Left ventricle myocardium inferior (tissue), 1 donor: ENCODE measurements around the gene MSH2. TPM values are rescaled to one million over a fixed set of nuclear protein-coding genes. Genes with fewer than 3 reads are reported as not detected.

Experiments used
- DNase-seq: peaks from one replicate; pipeline ENCODE4 v3.0.0-alpha.2; 2020
- H3K27ac ChIP-seq: fragments of 200-600 bp; replicated peaks from 2 replicates; pipeline ENCODE4 v1.8.0; 2021
- H3K27me3 ChIP-seq: fragments of 200-600 bp; 2 replicates; pipeline ENCODE4 v1.8.0; 2021; ENCODE audit warnings: low read depth
- H3K36me3 ChIP-seq: fragments of 200-600 bp; 2 replicates; pipeline ENCODE4 v1.8.0; 2021
- H3K4me1 ChIP-seq: fragments of 200-600 bp; 2 replicates; pipeline ENCODE4 v1.8.0; 2021
- H3K4me3 ChIP-seq: fragments of 200-600 bp; 2 replicates; pipeline ENCODE4 v1.8.0; 2021; ENCODE audit warnings: mild to moderate bottlenecking, moderate library complexity
- H3K9me3 ChIP-seq: fragments of 200-600 bp; replicated peaks from 2 replicates; pipeline ENCODE4 v1.8.0; 2021
- CTCF ChIP-seq: fragments of 200-600 bp; IDR thresholded peaks from 2 replicates; pipeline ENCODE4 v1.8.0; 2021; ENCODE audit warnings: antibody characterized with exemption, mild to moderate bottlenecking, borderline replicate concordance
- intact Hi-C: fragments of 100-400 bp; cut with micrococcal nuclease; formaldehyde crosslinking; loops from one replicate; pipeline ENCODE4 v1.11.0; 2022
- total RNA-seq: library from RNA; stranded (reverse); fragmentation: NEBNext Ultra II Directional; extraction: Animal tissue kit (Norgen Biotek cat#: 25700); gene quantifications from one replicate; pipeline ENCODE4 v1.2.1, GENCODE V29; 2021
- donor health status: DM: no; HTN: yes; CAD: no; lungs with severe emphysema.

MSH2 gene
- total RNA-seq, 1 donor from 2014 or later = 14.8 TPM

- DNase-seq = no peak
- no peak for TF ChIP-seq CTCF
- Histone ChIP-seq H3K36me3 (no peaks in the 10 kb centered on the region), H3K9me3 (no peaks in the 10 kb centered on the region), H3K27ac (no peak overlapping the region), H3K4me1 (no peaks in the 10 kb centered on the region), H3K4me3 (no peak overlapping the region), H3K27me3 (no peaks in the 10 kb centered on the region)
- intact Hi-C loops = no loop called here
These were observed 23.6 kb upstream of the MSH2 start for GRCh38 chr2:47379384-47379783.

GRCh38 chr2:47381408-47381807 is 21.5 kb upstream of the MSH2 start:
- H3K27ac ChIP-seq = no peak overlapping the region
- no peaks in the 10 kb centered on the region for H3K36me3 ChIP-seq
- DNase-seq = no peak
- intact Hi-C loops = no loop called here
- H3K9me3 ChIP-seq = no peaks in the 10 kb centered on the region
- no peak overlapping the region for H3K4me3 ChIP-seq
- no peaks in the 10 kb centered on the region for H3K4me1 ChIP-seq
- no peak for TF ChIP-seq CTCF
- no peaks in the 10 kb centered on the region for H3K27me3 ChIP-seq

GRCh38 chr2:47386551-47386950 is 16.4 kb upstream of the MSH2 start:
- TF ChIP-seq CTCF = no peak
- Histone ChIP-seq H3K27ac (no peak overlapping the region), H3K36me3 (no peaks in the 10 kb centered on the region), H3K4me1 (no peaks in the 10 kb centered on the region), H3K27me3 (no peaks in the 10 kb centered on the region), H3K4me3 (no peak overlapping the region), H3K9me3 (no peaks in the 10 kb centered on the region)
- no peak for DNase-seq
- intact Hi-C loops = loop anchor here (5.0 kb wide), 1 partner anchor 49 kb away; no protein-coding TSS in a partner anchor

GRCh38 chr2:47388888-47389287 is 14.1 kb upstream of the MSH2 start:
- no peak overlapping the region for H3K27ac ChIP-seq
- no peak overlapping the region for H3K4me3 ChIP-seq
- no peaks in the 10 kb centered on the region for H3K9me3 ChIP-seq
- no peaks in the 10 kb centered on the region for H3K4me1 ChIP-seq
- intact Hi-C loops = loop anchor here (5.0 kb wide), 1 partner anchor 52 kb away; no protein-coding TSS in a partner anchor
- no peaks in the 10 kb centered on the region for H3K27me3 ChIP-seq
- TF ChIP-seq CTCF = no peak
- no peaks in the 10 kb centered on the region for H3K36me3 ChIP-seq
- no peak for DNase-seq

- no peak for TF ChIP-seq CTCF
- H3K9me3 ChIP-seq = no peaks in the 10 kb centered on the region
- H3K27ac ChIP-seq = no peak overlapping the region
These were observed 13.3 kb upstream of the MSH2 start for GRCh38 chr2:47389692-47390091.

More at GRCh38 chr2:47389692-47390091, 13.3 kb upstream of the MSH2 start:
- no peaks in the 10 kb centered on the region for H3K36me3 ChIP-seq
- no peaks in the 10 kb centered on the region for H3K4me1 ChIP-seq
- DNase-seq = no peak
- H3K4me3 ChIP-seq = no peak overlapping the region
- H3K27me3 ChIP-seq = no peaks in the 10 kb centered on the region
- intact Hi-C loops = loop anchor here (5.0 kb wide), 1 partner anchor 52 kb away; no protein-coding TSS in a partner anchor
